Epithelial cell of esophagus (primary cell): ENCODE results near the gene DNAJA3.

Experiments used
- DNase-seq: peaks from one replicate; pipeline ENCODE4 v3.0.0; 2010; ENCODE audit warnings: low read depth
- H3K4me3 ChIP-seq: 2 replicates; pipeline ENCODE4 v1.5.1; 2011; ENCODE audit warnings: mild to moderate bottlenecking, low read length, control low read depth
- CTCF ChIP-seq: IDR thresholded peaks from 2 replicates; pipeline ENCODE4 v1.5.1; 2011; ENCODE audit warnings: low read depth, mild to moderate bottlenecking, low read length, control low read depth, inconsistent platforms; ENCODE audit not compliant: insufficient read depth; ENCODE audit errors: missing control alignments

DNAJA3 gene

GRCh38 chr16:4433228-4433627 lies 7.6 kb downstream of the DNAJA3 start:
- DNase-seq: no peak
- no peak for TF ChIP-seq CTCF
- H3K4me3 ChIP-seq: no peak overlapping the region

- no peak for DNase-seq
- H3K4me3 ChIP-seq: no peak overlapping the region
- no peak for TF ChIP-seq CTCF
Measured at GRCh38 chr16:4433914-4434787, 8.5 kb downstream of the DNAJA3 start.

DNA sequence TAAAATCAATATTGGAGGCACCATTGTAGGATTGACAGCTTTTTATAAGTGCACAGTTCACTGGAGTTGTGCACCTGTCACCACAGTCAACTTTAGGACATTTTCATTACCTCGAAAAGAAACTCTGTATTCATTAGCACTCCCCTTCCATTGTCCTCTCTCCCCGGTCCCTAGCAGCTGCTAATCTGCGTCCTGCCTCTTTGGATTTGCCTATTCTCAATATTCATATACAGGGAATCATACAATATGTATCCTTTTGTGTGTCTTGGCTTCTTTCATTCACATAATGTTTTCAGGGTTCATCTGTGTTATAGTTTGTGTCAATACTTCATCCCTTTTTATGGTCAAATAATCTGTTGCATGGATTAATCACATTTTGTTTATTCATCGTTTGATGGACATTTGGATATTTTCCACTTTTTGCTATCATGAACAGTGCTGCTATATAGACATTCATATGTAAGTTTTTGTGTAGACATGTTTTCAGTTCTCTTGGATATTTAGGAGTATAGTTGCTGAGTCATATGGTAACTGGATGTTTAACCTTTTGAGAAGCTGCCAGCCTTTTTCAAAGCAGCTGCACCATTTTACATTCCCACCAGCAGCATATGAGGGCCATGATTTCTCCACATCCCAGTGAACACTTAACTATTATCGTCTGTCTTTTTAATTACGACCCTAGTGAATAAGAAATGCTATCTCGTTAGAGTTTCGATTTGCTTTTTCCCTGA lies 9.8 kb downstream of the DNAJA3 start:
- no peak for TF ChIP-seq CTCF
- H3K4me3 ChIP-seq: no peak overlapping the region
- DNase-seq: no peak

DNA sequence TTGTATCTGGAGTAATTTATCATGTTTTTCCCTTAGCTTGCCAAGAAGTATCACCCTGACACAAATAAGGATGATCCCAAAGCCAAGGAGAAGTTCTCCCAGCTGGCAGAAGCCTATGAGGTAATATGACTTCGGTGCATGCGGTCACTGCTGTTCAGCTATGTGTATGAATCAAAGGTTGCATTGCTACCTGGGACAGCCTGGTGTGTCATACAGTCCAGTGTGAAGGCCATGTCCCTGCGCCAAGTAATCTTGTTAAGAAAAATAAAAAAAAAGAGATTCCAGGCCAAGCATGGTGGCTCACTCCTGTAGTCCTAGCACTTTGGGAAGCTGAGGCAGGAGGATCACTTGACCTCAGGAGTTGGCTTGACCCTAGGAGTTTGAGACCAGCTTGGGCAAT lies 11.7 kb downstream of the DNAJA3 start:
- DNase-seq: no peak
- no peak overlapping the region for H3K4me3 ChIP-seq
- no peak for TF ChIP-seq CTCF

GRCh38 chr16:4442371-4442770 lies 16.7 kb downstream of the DNAJA3 start:
- TF ChIP-seq CTCF: no peak

GRCh38 chr16:4443271-4443670 lies 17.6 kb downstream of the DNAJA3 start:
- H3K4me3 ChIP-seq: no peak overlapping the region
- no peak for DNase-seq
- no peak for TF ChIP-seq CTCF

More at GRCh38 chr16:4442371-4442770, 16.7 kb downstream of the DNAJA3 start:
- no peak overlapping the region for H3K4me3 ChIP-seq
- no peak for DNase-seq
